ENCODE results near the gene PRR29. TPM values are rescaled to one million over a fixed set of nuclear protein-coding genes. Genes with fewer than 3 reads are reported as not detected.

PRR29 gene
- total RNA-seq, 4 donors from 2014 or later: 0.30 TPM; not detected in 3

GRCh38 chr17:63954402-63955063 lies 43.6 kb upstream of the PRR29 start:
- WGBS: 49% methylated on average over 7 of the region's 11 CpGs
- H3K4me3 ChIP-seq: no peak overlapping the region
- H3K9me3 ChIP-seq: no peaks in the 10 kb centered on the region
- H3K36me3 ChIP-seq: no peaks in the 10 kb centered on the region
- no peak for DNase-seq (ENCODE audit: low spot score in 2 of 2)
- no peak overlapping the region for H3K27ac ChIP-seq
- no peaks in the 10 kb centered on the region for H3K4me1 ChIP-seq
- TF ChIP-seq POLR2AphosphoS5 (IDR thresholded peaks at IDR 0.05): no peak
- H3K27me3 ChIP-seq: peaks cover 12% of the 10 kb centered on the region

- TF ChIP-seq POLR2AphosphoS5 (IDR thresholded peaks at IDR 0.05) (no peak), EP300 (IDR thresholded peaks at IDR 0.05) (no peak), CTCF (IDR thresholded peaks at IDR 0.05) (no peak), POLR2A (IDR thresholded peaks at IDR 0.05) (no peak)
- Histone ChIP-seq H3K27me3 (peaks cover 7% of the 10 kb centered on the region), H3K9me3 (no peaks in the 10 kb centered on the region), H3K36me3 (no peaks in the 10 kb centered on the region), H3K27ac (no peak overlapping the region), H3K4me1 (no peaks in the 10 kb centered on the region), H3K4me3 (no peak overlapping the region)
- WGBS: 74% methylated on average over 11 of the region's 11 CpGs
- no peak for DNase-seq (ENCODE audit: low spot score in 2 of 2)
Observed at GRCh38 chr17:63955232-63955631, 42.9 kb upstream of the PRR29 start.

- Histone ChIP-seq H3K4me1 (peaks cover 5% of the 10 kb centered on the region), H3K27ac (no peak overlapping the region), H3K27me3 (peaks cover 3% of the 10 kb centered on the region), H3K4me3 (no peak overlapping the region), H3K9me3 (no peaks in the 10 kb centered on the region), H3K36me3 (no peaks in the 10 kb centered on the region)
- TF ChIP-seq POLR2A (IDR thresholded peaks at IDR 0.05): no peak
- WGBS: 90% methylated on average over 3 of the region's 4 CpGs
- DNase-seq (ENCODE audit: low spot score in 2 of 2): no peak
Observed at GRCh38 chr17:63955791-63956190, 42.4 kb upstream of the PRR29 start.

- TF ChIP-seq POLR2A (IDR thresholded peaks at IDR 0.05) (no peak), EP300 (IDR thresholded peaks at IDR 0.05) (no peak), CTCF (IDR thresholded peaks at IDR 0.05) (no peak), POLR2AphosphoS5 (IDR thresholded peaks at IDR 0.05) (no peak)
- Histone ChIP-seq H3K4me3 (no peak overlapping the region), H3K27me3 (peaks cover 3% of the 10 kb centered on the region), H3K9me3 (no peaks in the 10 kb centered on the region), H3K4me1 (peaks cover 11% of the 10 kb centered on the region), H3K36me3 (no peaks in the 10 kb centered on the region), H3K27ac (no peak overlapping the region)
- WGBS: 95% methylated on average over 5 of the region's 5 CpGs
- no peak for DNase-seq (ENCODE audit: low spot score in 2 of 2)
Observed at GRCh38 chr17:63956296-63956920, 41.7 kb upstream of the PRR29 start.

GRCh38 chr17:63960006-63960405 lies 38.1 kb upstream of the PRR29 start:
- Histone ChIP-seq H3K4me1 (peaks cover 15% of the 10 kb centered on the region), H3K27me3 (no peaks in the 10 kb centered on the region), H3K4me3 (no peak overlapping the region), H3K36me3 (no peaks in the 10 kb centered on the region), H3K27ac (no peak overlapping the region), H3K9me3 (no peaks in the 10 kb centered on the region)
- TF ChIP-seq POLR2A (IDR thresholded peaks at IDR 0.05): no peak
- TF ChIP-seq CTCF (IDR thresholded peaks at IDR 0.05): no peak
- no peak for TF ChIP-seq EP300 (IDR thresholded peaks at IDR 0.05)
- TF ChIP-seq POLR2AphosphoS5 (IDR thresholded peaks at IDR 0.05): no peak
- DNase-seq (ENCODE audit: low spot score in 2 of 2): no peak
- WGBS: 80% methylated on average over 7 of the region's 9 CpGs

- H3K4me1 ChIP-seq: peaks cover 15% of the 10 kb centered on the region
- H3K36me3 ChIP-seq: no peaks in the 10 kb centered on the region
- 87% methylated on average over 7 of the region's 7 CpGs for WGBS
- H3K4me3 ChIP-seq: no peak overlapping the region
- H3K9me3 ChIP-seq: no peaks in the 10 kb centered on the region
- H3K27ac ChIP-seq: no peak overlapping the region
- TF ChIP-seq POLR2A (IDR thresholded peaks at IDR 0.05) (no peak), CTCF (IDR thresholded peaks at IDR 0.05) (no peak), POLR2AphosphoS5 (IDR thresholded peaks at IDR 0.05) (no peak), EP300 (IDR thresholded peaks at IDR 0.05) (no peak)
- H3K27me3 ChIP-seq: no peaks in the 10 kb centered on the region
- no peak for DNase-seq (ENCODE audit: low spot score in 2 of 2)
Observed at GRCh38 chr17:63960430-63960829, 37.7 kb upstream of the PRR29 start.
